CD14-positive monocyte (primary cell): ENCODE data around the gene SRSF3. TPM values are rescaled to one million over a fixed set of nuclear protein-coding genes. Genes with fewer than 3 reads are reported as not detected.

ENCODE experiments used
- DNase-seq, 3 donors: peaks; one replicate each; pipeline ENCODE4 v3.0.0-alpha.2; 2011 to 2022
- H2AFZ ChIP-seq: 2 replicates; pipeline ENCODE4 v1.6.0; 2012; ENCODE audit warnings: mild to moderate bottlenecking, low read depth, low read length, inconsistent platforms; ENCODE audit not compliant: insufficient read depth, poor library complexity, severe bottlenecking
- H3K27ac ChIP-seq, 2 donors: 1 replicate in 1 of 2; 2 replicates in 1 of 2; pipeline ENCODE4 v1.5.1; 2012 to 2013; ENCODE audit warnings: low read length in 2 of 2, control low read depth in 1 of 2, inconsistent platforms in 1 of 2, low read depth in 1 of 2, mild to moderate bottlenecking in 1 of 2
- H3K27me3 ChIP-seq, 2 donors: one replicate each; pipeline versions ENCODE4 v1.6.0 to v1.6.1; 2011 to 2013; ENCODE audit warnings: low read length in 2 of 2; ENCODE audit not compliant: control insufficient read depth in 2 of 2, insufficient read depth in 2 of 2
- H3K36me3 ChIP-seq, 2 donors: replicated peaks in 1 of 2; 1 replicate in 1 of 2; 2 replicates in 1 of 2; pipeline versions ENCODE4 v1.5.1 to v1.6.1; 2012 to 2013; ENCODE audit warnings: low read length in 2 of 2, control low read depth in 1 of 2, inconsistent platforms in 1 of 2, mild to moderate bottlenecking in 1 of 2; ENCODE audit not compliant: insufficient read depth in 2 of 2, control insufficient read depth in 1 of 2
- H3K4me1 ChIP-seq, 2 donors: 1 replicate in 1 of 2; 2 replicates in 1 of 2; pipeline versions ENCODE4 v1.5.1 to v1.6.1; 2012 to 2013; ENCODE audit warnings: low read length in 2 of 2, control low read depth in 1 of 2, inconsistent platforms in 1 of 2, mild to moderate bottlenecking in 1 of 2, moderate library complexity in 1 of 2; ENCODE audit not compliant: insufficient read depth in 2 of 2, control insufficient read depth in 1 of 2
- H3K4me2 ChIP-seq: replicated peaks from 2 replicates; pipeline ENCODE3; 2012; ENCODE audit warnings: low read length, moderate library complexity, mild to moderate bottlenecking; ENCODE audit not compliant: poor library complexity, severe bottlenecking; ENCODE audit errors: extremely low read depth
- H3K4me3 ChIP-seq, 3 experiments: fragments of 200-600 bp in 1 of 3; sonication (generic) in 1 of 3; replicated peaks in 1 of 3; 1 replicate in 2 of 3; 2 replicates in 1 of 3; pipeline ENCODE4 v1.5.1; 2011 to 2013; ENCODE audit warnings: low read length in 3 of 3, mild to moderate bottlenecking in 3 of 3, control low read depth in 2 of 3, low read depth in 2 of 3, inconsistent platforms in 1 of 3, moderate library complexity in 1 of 3
- H3K79me2 ChIP-seq: 2 replicates; pipeline ENCODE4 v1.6.0; 2012; ENCODE audit warnings: mild to moderate bottlenecking, control low read depth, inconsistent platforms, low read length, moderate library complexity; ENCODE audit not compliant: insufficient read depth
- H3K9ac ChIP-seq: 2 replicates; pipeline ENCODE4 v1.6.0; 2017; ENCODE audit warnings: low read length, mild to moderate bottlenecking; ENCODE audit not compliant: insufficient read depth, poor library complexity, severe bottlenecking
- H3K9me3 ChIP-seq, 2 donors: replicated peaks in 1 of 2; 1 replicate in 1 of 2; 2 replicates in 1 of 2; pipeline versions ENCODE4 v1.5.1 to v1.6.1; 2012 to 2013; ENCODE audit warnings: low read length in 2 of 2, control low read depth in 1 of 2; ENCODE audit not compliant: control insufficient read depth in 1 of 2, insufficient read depth in 1 of 2
- H4K20me1 ChIP-seq: 2 replicates; pipeline ENCODE4 v1.6.0; 2012; ENCODE audit warnings: mild to moderate bottlenecking, low read length, control low read depth, moderate library complexity; ENCODE audit not compliant: insufficient read depth
- H3K27ac Mint-ChIP-seq, 7 donors: one replicate each; pipeline ENCODE4 v1.8.0; 2020; ENCODE audit warnings: mild to moderate bottlenecking in 7 of 7, mixed read lengths in 7 of 7, moderate library complexity in 6 of 7, inconsistent platforms in 2 of 7
- H3K27me3 Mint-ChIP-seq, 3 donors: one replicate each; pipeline ENCODE4 v1.8.0; 2021 to 2022; ENCODE audit warnings: low read depth in 3 of 3, mild to moderate bottlenecking in 3 of 3, mixed read lengths in 3 of 3, moderate library complexity in 3 of 3, inconsistent platforms in 1 of 3
- H3K36me3 Mint-ChIP-seq, 2 donors: one replicate each; pipeline ENCODE4 v1.8.0; 2020; ENCODE audit warnings: mixed read lengths in 2 of 2, inconsistent platforms in 1 of 2, mild to moderate bottlenecking in 1 of 2
- H3K4me1 Mint-ChIP-seq: one replicate; pipeline ENCODE4 v1.8.0; 2020; ENCODE audit warnings: mild to moderate bottlenecking, mixed read lengths
- H3K4me3 Mint-ChIP-seq, 2 donors: one replicate each; pipeline ENCODE4 v1.8.0; 2020; ENCODE audit warnings: mild to moderate bottlenecking in 2 of 2, mixed read lengths in 2 of 2, moderate library complexity in 1 of 2
- H3K9me3 Mint-ChIP-seq, 7 donors: one replicate each; pipeline ENCODE4 v1.8.0; 2020 to 2022; ENCODE audit warnings: mixed read lengths in 7 of 7, mild to moderate bottlenecking in 6 of 7, moderate library complexity in 6 of 7, inconsistent platforms in 2 of 7
- CTCF ChIP-seq: fragments of 200-600 bp; IDR thresholded peaks from one replicate; pipeline ENCODE4 v1.8.0; 2022; ENCODE audit warnings: antibody characterized with exemption, mild to moderate bottlenecking
- WGBS: methylation state at CpG from one replicate; pipeline ENCODE4 v1.1.5; 2013; ENCODE audit warnings: missing lambda C conversion rate; ENCODE audit not compliant: insufficient coverage; 5-methylcytosine and 5-hydroxymethylcytosine counted together
- intact Hi-C, 2 donors: fragments of 100-400 bp; cut with micrococcal nuclease; formaldehyde crosslinking; loops; one replicate each; pipeline versions ENCODE4 v1.15.0 to v1.15.1; 2023
- polyA plus RNA-seq, 3 donors: library from polyadenylated mRNA; depleted of rRNA in 1 of 3; unstranded in 2 of 3; stranded (reverse) in 1 of 3; fragments of 300-500 nt in 2 of 3; fragments of >200 nt in 1 of 3; fragmentation: Illumina TruSeq in 2 of 3; gene quantifications; 1 replicate in 2 of 3; 2 replicates in 1 of 3; pipeline ENCODE4 v1.2.3, GENCODE V29; 2012 to 2021

SRSF3 gene
- polyA plus RNA-seq, 3 donors, result 293 to 341 (median 297) TPM

DNA sequence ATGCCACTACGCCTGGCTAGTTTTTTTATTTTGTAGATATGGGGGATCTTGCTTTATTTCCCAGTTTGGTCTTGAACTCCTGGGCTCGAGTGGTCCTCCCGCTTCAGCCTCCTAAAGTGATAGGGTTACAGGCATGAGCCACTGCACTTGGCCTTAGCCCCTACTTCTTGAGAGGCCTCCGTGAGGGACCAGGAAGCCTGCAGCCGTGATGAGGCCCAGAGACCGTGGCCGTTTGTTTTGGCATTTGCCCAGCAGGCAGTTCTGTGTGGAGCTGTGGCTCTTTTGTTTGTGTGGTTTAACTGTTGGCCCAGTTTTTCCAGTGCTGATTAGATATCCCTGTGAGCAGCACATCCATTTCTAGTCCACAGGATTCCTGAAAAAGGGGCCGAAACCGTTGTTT is 39.8 kb downstream of the SRSF3 start:
- no peak overlapping the region for H3K4me3 Mint-ChIP-seq
- no peak overlapping the region for H3K27ac Mint-ChIP-seq
- intact Hi-C loops, result no loop called here
- Histone ChIP-seq H3K27ac (no peak overlapping the region), H4K20me1 (no peaks in the 10 kb centered on the region), H3K79me2 (no peaks in the 10 kb centered on the region), H3K27me3 (no peaks in the 10 kb centered on the region), H3K4me1 (peaks cover 11 to 12% of the 10 kb centered on the region in 2 donors), H3K9ac (no peak overlapping the region), H3K4me3 (no peak overlapping the region), H3K4me2 (no peak overlapping the region), H2AFZ (no peak overlapping the region), H3K9me3 (no peaks in the 10 kb centered on the region), H3K36me3 (no peaks in the 10 kb centered on the region)
- no peak for TF ChIP-seq CTCF
- peaks cover 0 to 3% (median 2%) of the 10 kb centered on the region in 3 donors for H3K27me3 Mint-ChIP-seq
- H3K9me3 Mint-ChIP-seq, result no peaks in the 10 kb centered on the region
- 45% methylated on average over 9 of the region's 9 CpGs for WGBS
- H3K36me3 Mint-ChIP-seq, result no peaks in the 10 kb centered on the region
- no peak for DNase-seq
- peaks cover 19% of the 10 kb centered on the region for H3K4me1 Mint-ChIP-seq

DNA sequence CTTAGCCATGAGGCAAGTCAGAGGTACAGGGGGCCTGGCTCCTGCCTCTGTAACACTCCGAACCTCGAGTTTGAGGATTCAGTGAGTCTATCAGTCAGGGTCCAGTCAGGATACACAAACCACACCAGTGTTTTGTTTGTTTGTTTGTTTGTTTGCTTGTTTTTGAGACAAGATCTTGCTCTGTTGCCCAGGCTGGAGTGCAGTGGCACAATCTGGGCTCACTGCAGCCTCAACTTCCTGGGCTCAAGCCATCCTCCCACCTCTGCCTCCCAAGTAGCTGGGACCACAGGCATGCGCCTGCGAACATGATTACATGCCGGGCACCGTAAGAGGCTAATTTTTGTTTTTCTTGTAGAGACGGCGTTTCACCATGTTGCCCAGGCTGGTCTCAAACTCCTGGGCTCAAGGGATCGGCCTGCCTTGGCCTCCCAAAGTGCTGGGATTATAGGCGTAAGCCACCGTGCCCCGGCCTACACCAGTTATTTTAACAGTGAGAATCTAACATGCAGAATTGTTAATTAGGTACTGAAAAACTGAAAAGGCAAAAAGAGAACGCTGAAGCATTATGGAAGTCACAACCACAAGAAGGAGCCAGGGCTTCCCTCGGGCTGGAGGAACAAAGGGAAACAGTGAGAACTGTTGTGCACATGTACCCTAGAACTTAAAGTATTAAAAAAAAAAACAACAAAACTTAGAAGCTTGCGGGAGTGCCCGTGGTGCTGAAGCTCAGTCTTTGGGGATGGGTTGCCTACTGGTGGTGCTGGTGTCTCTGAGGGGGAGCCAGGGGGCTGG is 40.4 kb downstream of the SRSF3 start:
- H3K9ac ChIP-seq, result no peak overlapping the region
- H3K27me3 ChIP-seq, result no peaks in the 10 kb centered on the region
- H3K9me3 ChIP-seq, result no peaks in the 10 kb centered on the region
- no peak overlapping the region for H3K4me2 ChIP-seq
- H3K36me3 ChIP-seq, result no peaks in the 10 kb centered on the region
- no peak overlapping the region for H3K4me3 ChIP-seq
- peaks cover 5 to 6% of the 10 kb centered on the region in 2 donors for H3K4me1 ChIP-seq
- Mint-ChIP-seq H3K36me3 (no peaks in the 10 kb centered on the region), H3K27ac (no peak overlapping the region), H3K4me1 (peaks cover 13% of the 10 kb centered on the region), H3K9me3 (no peaks in the 10 kb centered on the region), H3K4me3 (no peak overlapping the region), H3K27me3 (peaks cover 0 to 4% (median 3%) of the 10 kb centered on the region in 3 donors)
- no peaks in the 10 kb centered on the region for H3K79me2 ChIP-seq
- intact Hi-C loops, result no loop called here
- H3K27ac ChIP-seq, result no peak overlapping the region
- no peak for DNase-seq
- TF ChIP-seq CTCF, result no peak
- H4K20me1 ChIP-seq, result no peaks in the 10 kb centered on the region
- H2AFZ ChIP-seq, result no peak overlapping the region
- 81% methylated on average over 13 of the region's 16 CpGs for WGBS
